AG04450 (cell line): ENCODE data around the gene RPS6KA5. TPM values are rescaled to one million over a fixed set of nuclear protein-coding genes. Genes with fewer than 3 reads are reported as not detected.

Source experiments
- CTCF ChIA-PET: fragments of 300-600, 350-600 bp; formaldehyde crosslinking; extraction: SDS; loops from one replicate; lab custom pipeline; 2022; ENCODE audit warnings: antibody characterized with exemption, inconsistent platforms; lab: Charles Lee
- POLR2A ChIA-PET: fragments of 350-600 bp; formaldehyde crosslinking; extraction: SDS; loops from one replicate; lab custom pipeline; 2021; ENCODE audit warnings: antibody characterized with exemption, inconsistent platforms; lab: Yijun Ruan, JAX
- DNase-seq: peaks from one replicate; pipeline ENCODE4 v3.0.0-alpha.2; 2011; ENCODE audit warnings: low read depth, low spot score
- H3K27ac ChIP-seq: one replicate; pipeline ENCODE4 v1.5.1; 2012; ENCODE audit warnings: low read depth, low read length, control low read depth
- H3K27me3 ChIP-seq: one replicate; pipeline ENCODE4 v1.6.0; 2012; ENCODE audit warnings: low read length; ENCODE audit not compliant: control insufficient read depth, insufficient read depth
- H3K4me3 ChIP-seq: 2 replicates; pipeline ENCODE4 v1.5.1; 2011; ENCODE audit warnings: mild to moderate bottlenecking, low read depth, low read length, control low read depth
- H3K9me3 ChIP-seq: 2 replicates; pipeline ENCODE4 v1.5.1; 2012; ENCODE audit warnings: low read length; ENCODE audit not compliant: control insufficient read depth, insufficient read depth
- polyA plus RNA-seq: library from polyadenylated mRNA; depleted of rRNA; stranded (reverse); fragments of >200 nt; gene quantifications from 2 replicates; pipeline ENCODE4 v1.2.3, GENCODE V29; 2011
- TF ChIP-seq, protein P1 (sequence below): IDR thresholded peaks from 2 replicates; pipeline ENCODE4 v1.5.1; 2011; ENCODE audit warnings: low read depth, low read length, control low read depth, inconsistent platforms

Gene RPS6KA5
- polyA plus RNA-seq, 1 experiment = 1.5 TPM

DNA sequence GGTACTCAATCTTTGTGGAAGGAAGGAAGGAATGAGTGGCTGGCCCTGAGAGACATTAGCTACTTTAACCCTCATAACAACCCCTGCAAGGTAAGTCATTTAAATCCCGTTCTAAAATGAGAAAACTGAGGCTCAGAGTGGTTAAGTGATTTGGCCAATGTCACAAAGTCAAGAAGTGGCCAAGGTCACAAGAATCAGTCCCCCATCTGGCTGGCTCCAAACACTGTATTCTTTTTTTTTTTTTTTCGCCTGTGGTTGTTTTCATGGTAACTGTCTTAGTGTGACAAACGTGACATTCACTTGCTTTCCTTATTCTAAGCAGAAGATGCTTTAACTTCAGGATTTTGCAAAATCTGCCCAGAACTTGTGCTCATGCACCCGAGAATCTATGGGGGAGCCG, 247.0 kb downstream of the RPS6KA5 start:
- ChIA-PET POLR2A (no interaction called here), CTCF (interaction anchor here (1.4 kb wide), 1 partner anchor 414 kb away, joined by 3 read pairs; no protein-coding TSS in a partner anchor)
- TF ChIP-seq, protein P1, sequence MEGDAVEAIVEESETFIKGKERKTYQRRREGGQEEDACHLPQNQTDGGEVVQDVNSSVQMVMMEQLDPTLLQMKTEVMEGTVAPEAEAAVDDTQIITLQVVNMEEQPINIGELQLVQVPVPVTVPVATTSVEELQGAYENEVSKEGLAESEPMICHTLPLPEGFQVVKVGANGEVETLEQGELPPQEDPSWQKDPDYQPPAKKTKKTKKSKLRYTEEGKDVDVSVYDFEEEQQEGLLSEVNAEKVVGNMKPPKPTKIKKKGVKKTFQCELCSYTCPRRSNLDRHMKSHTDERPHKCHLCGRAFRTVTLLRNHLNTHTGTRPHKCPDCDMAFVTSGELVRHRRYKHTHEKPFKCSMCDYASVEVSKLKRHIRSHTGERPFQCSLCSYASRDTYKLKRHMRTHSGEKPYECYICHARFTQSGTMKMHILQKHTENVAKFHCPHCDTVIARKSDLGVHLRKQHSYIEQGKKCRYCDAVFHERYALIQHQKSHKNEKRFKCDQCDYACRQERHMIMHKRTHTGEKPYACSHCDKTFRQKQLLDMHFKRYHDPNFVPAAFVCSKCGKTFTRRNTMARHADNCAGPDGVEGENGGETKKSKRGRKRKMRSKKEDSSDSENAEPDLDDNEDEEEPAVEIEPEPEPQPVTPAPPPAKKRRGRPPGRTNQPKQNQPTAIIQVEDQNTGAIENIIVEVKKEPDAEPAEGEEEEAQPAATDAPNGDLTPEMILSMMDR = no peak
- no peak for DNase-seq
- Histone ChIP-seq H3K27ac (no peak overlapping the region), H3K27me3 (peaks cover 1% of the 10 kb centered on the region), H3K9me3 (no peaks in the 10 kb centered on the region), H3K4me3 (no peak overlapping the region)

DNA sequence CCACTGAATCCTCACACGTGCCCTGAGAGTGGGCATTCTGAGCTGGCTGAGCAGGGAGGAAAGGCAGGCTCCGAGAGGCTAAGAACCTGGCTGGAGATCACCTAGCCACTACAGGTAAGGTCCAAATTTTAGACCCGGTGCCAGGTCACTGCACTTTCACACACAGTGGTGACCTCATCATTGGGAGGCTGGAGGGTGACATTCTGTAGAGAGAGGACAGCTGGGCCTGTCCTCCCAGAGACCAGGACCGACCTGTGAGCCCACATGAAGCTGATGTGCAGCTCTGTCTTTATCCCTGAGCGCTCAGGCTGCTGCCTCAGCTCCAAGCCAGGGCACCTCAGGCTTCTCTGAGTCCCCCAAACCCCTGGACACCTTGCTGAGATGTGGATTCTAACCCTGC, 248.3 kb downstream of the RPS6KA5 start:
- H3K9me3 ChIP-seq = no peaks in the 10 kb centered on the region
- TF ChIP-seq, protein P1 = no peak
- ChIA-PET POLR2A (no interaction called here), CTCF (interaction anchor here (0.9 kb wide), 1 partner anchor 510 kb away, joined by 3 read pairs; no protein-coding TSS in a partner anchor)
- no peaks in the 10 kb centered on the region for H3K27me3 ChIP-seq
- no peak for DNase-seq
- H3K27ac ChIP-seq = no peak overlapping the region
- H3K4me3 ChIP-seq = no peak overlapping the region

DNA sequence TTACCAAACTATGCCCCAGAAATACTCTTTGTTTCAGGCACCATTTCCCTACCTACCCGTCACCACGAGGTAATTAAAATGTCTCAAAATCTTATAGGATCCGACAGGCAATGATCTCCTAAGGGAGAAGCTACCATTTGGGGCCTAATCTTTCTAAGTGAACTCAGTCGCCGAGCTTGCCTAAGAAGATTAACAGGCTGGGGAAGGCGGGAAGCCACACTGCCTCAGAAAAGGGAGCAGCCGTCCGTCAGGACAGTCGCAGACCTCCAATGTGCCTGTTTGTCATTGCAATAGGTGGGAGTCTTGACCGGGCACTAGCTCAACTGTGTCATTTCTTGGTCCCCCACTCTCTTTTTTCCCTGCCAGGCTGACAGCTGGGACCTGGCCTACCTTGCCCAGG, 248.8 kb downstream of the RPS6KA5 start:
- Histone ChIP-seq H3K4me3 (no peak overlapping the region), H3K27me3 (no peaks in the 10 kb centered on the region), H3K27ac (no peak overlapping the region), H3K9me3 (no peaks in the 10 kb centered on the region)
- ChIA-PET CTCF (no interaction called here), POLR2A (no interaction called here)
- TF ChIP-seq, protein P1 = no peak
- DNase-seq = no peak

DNA sequence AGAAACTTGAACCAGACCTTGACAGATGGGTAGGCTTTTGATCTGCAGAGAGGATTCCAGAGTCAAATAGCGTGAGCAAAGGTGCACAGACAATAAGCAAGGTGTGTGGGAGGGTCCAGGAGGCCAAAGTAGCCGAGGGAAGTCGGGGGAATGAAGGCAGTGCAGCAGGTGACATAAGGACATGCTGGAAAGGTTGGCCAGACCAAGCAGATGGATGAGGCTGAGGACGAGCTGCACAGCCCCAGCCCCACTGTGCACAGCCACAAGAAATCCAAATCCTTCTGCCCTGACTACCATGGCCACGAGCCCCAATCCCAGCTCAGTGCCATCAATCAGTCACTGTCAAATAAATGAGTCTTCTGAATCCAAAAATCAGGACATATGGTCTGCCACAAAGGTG, 249.6 kb downstream of the RPS6KA5 start:
- Histone ChIP-seq H3K4me3 (no peak overlapping the region), H3K9me3 (no peaks in the 10 kb centered on the region), H3K27me3 (no peaks in the 10 kb centered on the region), H3K27ac (no peak overlapping the region)
- no peak for DNase-seq
- TF ChIP-seq, protein P1 = no peak
- POLR2A ChIA-PET = no interaction called here
- CTCF ChIA-PET = no interaction called here

DNA sequence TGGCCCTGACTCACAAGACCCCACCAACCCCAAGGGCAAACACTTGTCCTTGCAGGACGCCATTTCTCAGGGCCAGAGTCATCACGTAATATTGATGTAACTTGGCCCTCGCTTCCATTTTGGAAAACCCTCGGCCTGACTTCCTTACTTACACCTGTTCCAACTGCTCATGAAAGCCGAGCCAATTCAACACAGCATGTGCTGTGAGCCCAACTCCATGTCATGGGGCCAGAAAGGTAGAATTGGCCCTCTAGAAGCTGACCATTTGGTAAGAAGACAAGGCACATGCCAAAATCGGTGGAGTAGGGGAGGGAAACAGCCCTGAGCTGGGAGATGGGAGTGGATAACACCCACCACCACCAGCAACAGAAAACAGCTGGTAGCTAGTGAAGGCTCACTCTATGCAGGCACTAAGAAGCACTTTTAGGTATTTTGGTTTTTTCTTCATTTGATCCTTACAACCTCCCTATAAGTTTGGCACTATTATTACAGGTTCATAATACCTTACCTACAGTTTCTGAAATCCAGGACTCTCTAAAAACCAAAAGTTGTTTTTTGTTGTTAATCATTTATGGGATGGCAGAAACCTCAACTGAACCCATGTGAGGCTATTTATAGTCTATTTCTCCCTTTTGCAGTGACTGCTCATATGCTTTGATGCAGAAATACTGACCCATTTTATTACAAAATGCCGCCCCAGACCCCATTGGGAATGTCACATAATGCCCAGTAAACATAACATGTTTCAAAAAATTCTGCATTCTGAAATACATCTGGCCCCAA, 250.7 kb downstream of the RPS6KA5 start:
- Histone ChIP-seq H3K4me3 (no peak overlapping the region), H3K27ac (no peak overlapping the region), H3K27me3 (no peaks in the 10 kb centered on the region), H3K9me3 (no peaks in the 10 kb centered on the region)
- TF ChIP-seq, protein P1 = no peak
- POLR2A ChIA-PET = no interaction called here
- CTCF ChIA-PET = no interaction called here
- DNase-seq = no peak
